Mucosa of descending colon (tissue), 3 donors: Measurements from ENCODE around the gene MALRD1. TPM values are rescaled to one million over a fixed set of nuclear protein-coding genes. Genes with fewer than 3 reads are reported as not detected.

Experiments
- ATAC-seq: fragments of 200-7000 bp; cut with Tn5 transposase; one replicate; pipeline ENCODE4 v1.9.1; 2020; ENCODE audit warnings: mild to moderate bottlenecking, moderate library complexity
- DNase-seq, 3 donors: peaks; one replicate each; pipeline ENCODE4 v3.0.0-alpha.2; 2020
- H3K36me3 ChIP-seq: fragments of 200-600 bp; one replicate; pipeline ENCODE4 v1.8.0; 2021; ENCODE audit warnings: low read depth, mild to moderate bottlenecking
- H3K4me1 ChIP-seq: fragments of 200-600 bp; one replicate; pipeline ENCODE4 v1.8.0; 2021; ENCODE audit warnings: low read depth, mild to moderate bottlenecking
- H3K4me3 ChIP-seq: fragments of 200-600 bp; one replicate; pipeline ENCODE4 v1.8.0; 2021; ENCODE audit warnings: mild to moderate bottlenecking
- H3K9me3 ChIP-seq: fragments of 200-600 bp; one replicate; pipeline ENCODE4 v1.8.0; 2021; ENCODE audit warnings: mild to moderate bottlenecking
- CTCF ChIP-seq: fragments of 200-600 bp; IDR thresholded peaks from one replicate; pipeline ENCODE4 v1.8.0; 2022; ENCODE audit warnings: antibody characterized with exemption, mild to moderate bottlenecking
- intact Hi-C, 2 donors: fragments of 100-400 bp; cut with DNase I in 1 of 2; cut with micrococcal nuclease in 1 of 2; formaldehyde crosslinking; loops; one replicate each; pipeline versions ENCODE4 v1.11.0 to v1.11.1; 2022; cut with DNase I, micrococcal nuclease
- total RNA-seq, 3 donors: library from RNA; stranded (reverse); fragmentation: NEBNext Ultra II Directional in 2 of 3; extraction: Animal tissue kit (Norgen Biotek cat#: 25700) in 2 of 3; gene quantifications; one replicate each; pipeline versions ENCODE4 v1.2.1 to v1.2.4, GENCODE V29; 2021 to 2023
- donor health status: DM: no; HTN: no; CAD: no; lungs with moderate emphysema.
- donor health status: DM: no; HTN: no; CAD: no.
- donor health status: DM: no; HTN: yes; CAD: no.

Gene MALRD1
- total RNA-seq, 3 donors from 2014 or later: 0.41 to 0.90 (median 0.60) TPM

GRCh38 chr10:19775296-19775695, 726.7 kb downstream of the MALRD1 start:
- DNase-seq (no peak), ATAC-seq (no peak)
- Histone ChIP-seq H3K4me3 (no peak overlapping the region), H3K4me1 (no peaks in the 10 kb centered on the region), H3K9me3 (no peaks in the 10 kb centered on the region), H3K36me3 (no peaks in the 10 kb centered on the region)
- intact Hi-C loops: no loop called here
- no peak for TF ChIP-seq CTCF

- Histone ChIP-seq H3K4me1 (no peaks in the 10 kb centered on the region), H3K4me3 (no peak overlapping the region), H3K36me3 (no peaks in the 10 kb centered on the region), H3K9me3 (no peaks in the 10 kb centered on the region)
- no peak for TF ChIP-seq CTCF
- intact Hi-C loops: no loop called here
- no peak for ATAC-seq
- no peak for DNase-seq
Observed at GRCh38 chr10:19777806-19778205, 729.2 kb downstream of the MALRD1 start.

- no peaks in the 10 kb centered on the region for H3K9me3 ChIP-seq
- ATAC-seq: no peak
- H3K4me1 ChIP-seq: no peaks in the 10 kb centered on the region
- TF ChIP-seq CTCF: no peak
- no peak for DNase-seq
- intact Hi-C loops: no loop called here
- H3K4me3 ChIP-seq: no peak overlapping the region
- H3K36me3 ChIP-seq: no peaks in the 10 kb centered on the region
Observed at GRCh38 chr10:19778996-19779395, 730.4 kb downstream of the MALRD1 start.

GRCh38 chr10:19782430-19783089, 734.0 kb downstream of the MALRD1 start:
- no peak for TF ChIP-seq CTCF
- DNase-seq: no peak
- Histone ChIP-seq H3K4me1 (no peaks in the 10 kb centered on the region), H3K36me3 (no peaks in the 10 kb centered on the region), H3K4me3 (no peak overlapping the region), H3K9me3 (no peaks in the 10 kb centered on the region)
- intact Hi-C loops: no loop called here
- no peak for ATAC-seq

- Histone ChIP-seq H3K4me1 (no peaks in the 10 kb centered on the region), H3K4me3 (no peak overlapping the region), H3K9me3 (no peaks in the 10 kb centered on the region), H3K36me3 (no peaks in the 10 kb centered on the region)
- intact Hi-C loops: no loop called here
- ATAC-seq (no peak), DNase-seq (no peak)
- TF ChIP-seq CTCF: no peak
Observed at GRCh38 chr10:19783721-19784120, 735.1 kb downstream of the MALRD1 start.
